Keratinocyte (primary cell): ENCODE data around the gene OR2F2. TPM values are rescaled to one million over a fixed set of nuclear protein-coding genes. Genes with fewer than 3 reads are reported as not detected.

Experiments
- DNase-seq: peaks from one replicate; pipeline ENCODE4 v3.0.0-alpha.2; 2011; ENCODE audit warnings: low read depth, missing footprints, low spot score
- FAIRE-seq: peaks from 2 replicates; lab custom pipeline; 2011; peaks lifted over from hg19 to GRCh38; lab: Jason Lieb, UNC
- H2AFZ ChIP-seq: 2 replicates; pipeline ENCODE4 v1.6.0; 2012; ENCODE audit warnings: low read length, control low read depth, inconsistent platforms; ENCODE audit not compliant: control insufficient read depth
- H3K27ac ChIP-seq: 2 replicates; pipeline ENCODE4 v1.5.1; 2011; ENCODE audit warnings: low read length; ENCODE audit not compliant: control insufficient read depth, insufficient read depth
- H3K27me3 ChIP-seq: 3 replicates; pipeline ENCODE4 v1.6.0; 2011; ENCODE audit warnings: low read length; ENCODE audit not compliant: control insufficient read depth, insufficient read depth; ENCODE audit errors: extremely low read depth
- H3K36me3 ChIP-seq, 2 experiments: 2 replicates in 1 of 2; 3 replicates in 1 of 2; pipeline ENCODE4 v1.5.1; 2011; ENCODE audit warnings: low read length in 2 of 2, mild to moderate bottlenecking in 1 of 2; ENCODE audit not compliant: control insufficient read depth in 2 of 2, insufficient read depth in 2 of 2; ENCODE audit errors: extremely low read depth in 1 of 2
- H3K4me1 ChIP-seq: 3 replicates; pipeline ENCODE4 v1.5.1; 2011; ENCODE audit warnings: low read length; ENCODE audit not compliant: control insufficient read depth, insufficient read depth; ENCODE audit errors: extremely low read depth
- H3K4me2 ChIP-seq: 3 replicates; pipeline ENCODE4 v1.6.0; 2011; ENCODE audit warnings: low read depth, low read length; ENCODE audit not compliant: control insufficient read depth, insufficient read depth; ENCODE audit errors: extremely low read depth
- H3K4me3 ChIP-seq, 3 experiments: fragments of 200-600 bp in 1 of 3; sonication (generic) in 1 of 3; 2 replicates in 2 of 3; 3 replicates in 1 of 3; pipeline ENCODE4 v1.5.1; 2011 to 2016; ENCODE audit warnings: low read length in 3 of 3, mild to moderate bottlenecking in 3 of 3, control low read depth in 2 of 3, inconsistent platforms in 1 of 3, low read depth in 1 of 3, mixed read lengths in 1 of 3, mixed run types in 1 of 3, moderate library complexity in 1 of 3; ENCODE audit not compliant: control insufficient read depth in 2 of 3, insufficient read depth in 2 of 3; ENCODE audit errors: extremely low read depth in 1 of 3
- H3K79me2 ChIP-seq: 2 replicates; pipeline ENCODE4 v1.6.0; 2012; ENCODE audit warnings: low read length; ENCODE audit not compliant: control insufficient read depth, insufficient read depth
- H3K9ac ChIP-seq: 3 replicates; pipeline ENCODE4 v1.6.0; 2011; ENCODE audit warnings: low read length; ENCODE audit not compliant: control insufficient read depth, insufficient read depth; ENCODE audit errors: extremely low read depth
- H3K9me1 ChIP-seq: 3 replicates; pipeline ENCODE4 v1.6.0; 2011; ENCODE audit warnings: low read length; ENCODE audit not compliant: control insufficient read depth, insufficient read depth; ENCODE audit errors: extremely low read depth
- H3K9me3 ChIP-seq: 2 replicates; pipeline ENCODE4 v1.5.1; 2012; ENCODE audit warnings: low read depth, low read length; ENCODE audit not compliant: control insufficient read depth
- H4K20me1 ChIP-seq: 3 replicates; pipeline ENCODE4 v1.6.0; 2011; ENCODE audit warnings: low read length; ENCODE audit not compliant: control insufficient read depth, insufficient read depth; ENCODE audit errors: extremely low read depth
- CTCF ChIP-seq, 3 experiments: IDR thresholded peaks in 1 of 3; conservative IDR thresholded peaks in 1 of 3; optimal IDR thresholded peaks in 1 of 3; 2 replicates in 2 of 3; 3 replicates in 1 of 3; pipeline versions ENCODE3 to v1.5.1; 2011; ENCODE audit warnings: low read length in 3 of 3, mild to moderate bottlenecking in 3 of 3, moderate library complexity in 2 of 3, control low read depth in 1 of 3, inconsistent platforms in 1 of 3; ENCODE audit not compliant: insufficient read depth in 2 of 3; ENCODE audit errors: extremely low read depth in 1 of 3
- EZH2 ChIP-seq: IDR thresholded peaks from one replicate; pipeline ENCODE4 v1.6.1; 2012; ENCODE audit warnings: inconsistent platforms, mild to moderate bottlenecking, low read length, moderate library complexity
- dilution Hi-C: fragments of 300-500 bp; cut with MboI; formaldehyde crosslinking; loops from one replicate; pipeline ENCODE4 v1.7.0; 2020; ENCODE audit warnings: low sequenced_read_pairs; ENCODE audit not compliant: extremely low pct_ligation_motif_present
- polyA plus RNA-seq, 5 experiments: library from polyadenylated mRNA; depleted of rRNA in 3 of 5; stranded (reverse) in 3 of 5; stranded (forward) in 1 of 5; unstranded in 1 of 5; fragments of >200 nt; gene quantifications; 1 replicate in 1 of 5; 2 replicates in 3 of 5; 3 replicates in 1 of 5; pipeline versions ENCODE4 v1.2.1 to v1.2.3, GENCODE V29; 2011 to 2012; ENCODE audit warnings: missing spikeins in 2 of 5, low read depth in 1 of 5, low replicate concordance in 1 of 5

Gene OR2F2
- polyA plus RNA-seq, 1 donor (not counting 4 experiments of a cell fraction or from before 2014, with no cell fraction given): not detected

DNA sequence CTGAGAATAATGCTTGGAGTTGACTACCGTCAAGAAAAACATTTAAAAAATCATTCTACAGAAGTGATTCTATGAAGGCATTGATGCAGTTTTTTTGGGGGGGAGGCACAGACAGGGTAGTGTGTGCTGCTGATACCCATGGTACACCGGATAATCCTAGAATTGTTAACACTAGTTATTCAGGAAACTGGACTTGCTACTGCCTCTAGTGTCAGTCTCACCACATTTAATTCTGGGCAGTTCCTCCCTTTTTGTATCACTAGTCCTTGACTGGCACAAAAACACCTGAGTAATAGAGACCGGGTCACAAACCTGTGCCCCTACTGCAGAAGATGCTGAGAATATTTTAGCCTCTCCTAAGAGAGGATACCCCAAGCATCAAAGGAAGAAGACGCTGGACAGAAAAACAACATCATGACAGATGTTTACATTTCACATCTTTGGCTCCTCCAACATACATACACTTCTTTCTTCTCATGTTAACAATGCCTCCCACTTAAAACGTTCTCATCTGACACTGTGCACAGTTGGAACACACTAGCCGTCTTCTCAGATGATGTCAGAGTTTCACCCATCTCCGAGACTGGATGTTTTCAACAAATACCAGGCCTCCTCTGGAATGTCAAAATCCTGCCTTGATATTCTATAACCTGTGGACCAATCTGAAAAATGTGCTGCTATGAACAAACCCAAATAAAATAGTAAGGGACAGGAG, 19.9 kb upstream of the OR2F2 start:
- no peaks in the 10 kb centered on the region for H3K36me3 ChIP-seq
- no peak overlapping the region for H3K27ac ChIP-seq
- no peak overlapping the region for H3K4me2 ChIP-seq
- no peak overlapping the region for H3K4me3 ChIP-seq
- no peak for DNase-seq
- H3K9ac ChIP-seq: no peak overlapping the region
- H3K9me1 ChIP-seq: no peaks in the 10 kb centered on the region
- H3K4me1 ChIP-seq: no peaks in the 10 kb centered on the region
- H2AFZ ChIP-seq: no peak overlapping the region
- no peaks in the 10 kb centered on the region for H3K79me2 ChIP-seq
- FAIRE-seq: no peak
- H3K9me3 ChIP-seq: no peaks in the 10 kb centered on the region
- no peaks in the 10 kb centered on the region for H4K20me1 ChIP-seq
- H3K27me3 ChIP-seq: no peaks in the 10 kb centered on the region
- TF ChIP-seq EZH2 (no peak), CTCF (optimal IDR thresholded peaks at IDR 0.05 in 1 of 3, IDR thresholded peaks at IDR 0.05 in 1 of 3, conservative IDR thresholded peaks at IDR 0.05 in 1 of 3; ENCODE audit: extremely low read depth in 1 of 3, insufficient read depth in 2 of 3, low read length in 3 of 3) (no peak)
- dilution Hi-C loops: no loop called here

DNA sequence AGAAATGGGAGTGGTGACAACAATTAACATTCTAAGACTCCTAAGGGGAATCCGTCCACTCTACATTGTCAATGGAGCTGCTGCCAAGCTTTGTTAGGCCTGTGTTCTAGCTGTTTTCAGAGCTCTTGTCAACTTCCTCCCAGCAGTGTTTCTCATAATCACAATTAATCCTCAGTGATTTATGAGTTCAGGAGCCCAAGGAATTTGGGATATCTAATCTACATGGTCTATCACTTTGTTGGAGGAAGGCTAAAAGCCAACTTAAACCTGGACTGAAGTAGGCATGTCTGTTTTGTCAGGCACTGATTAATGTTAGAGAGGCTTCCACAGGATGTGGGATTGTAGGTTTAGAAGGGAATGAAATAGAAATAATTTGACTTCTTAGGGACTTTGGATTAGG, 10.2 kb upstream of the OR2F2 start:
- Histone ChIP-seq H3K9ac (no peak overlapping the region), H2AFZ (no peak overlapping the region), H3K9me3 (no peaks in the 10 kb centered on the region), H3K27me3 (no peaks in the 10 kb centered on the region), H3K4me3 (no peak overlapping the region), H3K36me3 (no peaks in the 10 kb centered on the region), H3K9me1 (no peaks in the 10 kb centered on the region), H3K79me2 (no peaks in the 10 kb centered on the region), H3K4me2 (no peak overlapping the region), H4K20me1 (no peaks in the 10 kb centered on the region), H3K4me1 (no peaks in the 10 kb centered on the region), H3K27ac (no peak overlapping the region)
- dilution Hi-C loops: no loop called here
- TF ChIP-seq EZH2: no peak
- TF ChIP-seq CTCF (optimal IDR thresholded peaks at IDR 0.05 in 1 of 3, IDR thresholded peaks at IDR 0.05 in 1 of 3, conservative IDR thresholded peaks at IDR 0.05 in 1 of 3; ENCODE audit: extremely low read depth in 1 of 3, insufficient read depth in 2 of 3, low read length in 3 of 3): no peak
- no peak for DNase-seq
- no peak for FAIRE-seq
